ENCODE measurements around the gene CAND1.
A peak's percentile ranks its signal among the peaks of the same experiment; 100 is the strongest.

CAND1 gene

DNA sequence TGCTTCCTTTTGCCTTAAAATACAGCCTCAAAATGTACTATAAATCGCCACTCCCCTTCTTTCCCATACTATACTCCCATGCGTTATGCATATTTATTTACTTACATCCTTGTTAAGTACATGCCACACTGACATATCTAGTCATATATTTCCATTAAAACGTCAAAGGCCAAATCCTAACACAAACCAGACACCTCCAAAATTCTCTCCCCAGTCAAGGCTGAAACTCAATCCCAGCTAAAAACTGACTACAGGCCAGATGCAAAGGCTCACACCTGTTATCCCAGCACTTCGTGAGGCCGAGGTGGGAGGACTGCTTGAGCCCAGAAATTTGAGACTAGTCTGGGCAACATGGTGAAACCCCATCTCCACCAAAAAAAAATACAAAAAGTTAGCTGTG is 5.7 kb upstream of the CAND1 start:
- ChIA-PET POLR2A (no interaction called here), CTCF (no interaction called here)
- TF ChIP-seq, protein P1, sequence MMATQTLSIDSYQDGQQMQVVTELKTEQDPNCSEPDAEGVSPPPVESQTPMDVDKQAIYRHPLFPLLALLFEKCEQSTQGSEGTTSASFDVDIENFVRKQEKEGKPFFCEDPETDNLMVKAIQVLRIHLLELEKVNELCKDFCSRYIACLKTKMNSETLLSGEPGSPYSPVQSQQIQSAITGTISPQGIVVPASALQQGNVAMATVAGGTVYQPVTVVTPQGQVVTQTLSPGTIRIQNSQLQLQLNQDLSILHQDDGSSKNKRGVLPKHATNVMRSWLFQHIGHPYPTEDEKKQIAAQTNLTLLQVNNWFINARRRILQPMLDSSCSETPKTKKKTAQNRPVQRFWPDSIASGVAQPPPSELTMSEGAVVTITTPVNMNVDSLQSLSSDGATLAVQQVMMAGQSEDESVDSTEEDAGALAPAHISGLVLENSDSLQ (IDR thresholded peaks at IDR 0.05): peak; percentile 75
- no peak for TF ChIP-seq SUZ12 (IDR thresholded peaks at IDR 0.05)
- DNase-seq (ENCODE audit: extremely low spot score): no peak

DNA sequence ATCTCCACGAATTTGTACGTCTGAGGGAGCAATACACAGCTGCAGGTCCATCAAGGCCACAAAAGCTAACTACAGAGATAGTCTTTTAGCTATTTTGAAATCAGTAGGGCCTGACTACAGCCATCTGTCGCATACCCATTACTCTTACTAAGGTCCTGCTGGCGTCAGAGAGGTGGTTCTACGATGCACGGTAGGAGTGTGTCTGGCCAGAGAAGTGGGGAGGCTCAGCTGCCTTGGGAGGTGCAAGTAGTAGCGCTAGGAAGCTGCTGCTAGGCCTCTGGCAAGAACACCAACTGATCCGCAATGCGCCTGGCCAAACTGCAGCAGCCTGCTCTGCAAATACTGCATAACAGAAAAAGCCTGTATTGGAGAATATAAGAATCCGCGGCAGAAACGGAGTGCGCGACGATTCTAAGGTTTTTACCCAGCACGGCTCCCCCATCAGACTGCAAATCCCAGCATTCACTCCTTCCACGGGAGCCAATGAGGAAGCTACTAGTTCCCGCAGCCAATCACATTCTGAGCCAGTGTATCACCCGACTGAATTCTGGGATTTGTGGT is 743 bp upstream of the CAND1 start:
- ChIA-PET POLR2A (interaction anchor here (0.6 to 3.2 kb wide), 35 partner anchors 9 to 542 kb away, joined by 3 to 22 read pairs (median 4); partner anchors contain the start of gene DYRK2), CTCF (interaction anchor here (1.3 kb wide), 1 partner anchor 46 kb away, joined by 3 read pairs; no protein-coding TSS in a partner anchor)
- peak; percentile 87 for DNase-seq (ENCODE audit: extremely low spot score)
- TF ChIP-seq ELF4 (IDR thresholded peaks at IDR 0.05) (peak; percentile 68; the same call in 1 of the 2 replicates), L3MBTL2 (conservative IDR thresholded peaks at IDR 0.05) (no peak)

DNA sequence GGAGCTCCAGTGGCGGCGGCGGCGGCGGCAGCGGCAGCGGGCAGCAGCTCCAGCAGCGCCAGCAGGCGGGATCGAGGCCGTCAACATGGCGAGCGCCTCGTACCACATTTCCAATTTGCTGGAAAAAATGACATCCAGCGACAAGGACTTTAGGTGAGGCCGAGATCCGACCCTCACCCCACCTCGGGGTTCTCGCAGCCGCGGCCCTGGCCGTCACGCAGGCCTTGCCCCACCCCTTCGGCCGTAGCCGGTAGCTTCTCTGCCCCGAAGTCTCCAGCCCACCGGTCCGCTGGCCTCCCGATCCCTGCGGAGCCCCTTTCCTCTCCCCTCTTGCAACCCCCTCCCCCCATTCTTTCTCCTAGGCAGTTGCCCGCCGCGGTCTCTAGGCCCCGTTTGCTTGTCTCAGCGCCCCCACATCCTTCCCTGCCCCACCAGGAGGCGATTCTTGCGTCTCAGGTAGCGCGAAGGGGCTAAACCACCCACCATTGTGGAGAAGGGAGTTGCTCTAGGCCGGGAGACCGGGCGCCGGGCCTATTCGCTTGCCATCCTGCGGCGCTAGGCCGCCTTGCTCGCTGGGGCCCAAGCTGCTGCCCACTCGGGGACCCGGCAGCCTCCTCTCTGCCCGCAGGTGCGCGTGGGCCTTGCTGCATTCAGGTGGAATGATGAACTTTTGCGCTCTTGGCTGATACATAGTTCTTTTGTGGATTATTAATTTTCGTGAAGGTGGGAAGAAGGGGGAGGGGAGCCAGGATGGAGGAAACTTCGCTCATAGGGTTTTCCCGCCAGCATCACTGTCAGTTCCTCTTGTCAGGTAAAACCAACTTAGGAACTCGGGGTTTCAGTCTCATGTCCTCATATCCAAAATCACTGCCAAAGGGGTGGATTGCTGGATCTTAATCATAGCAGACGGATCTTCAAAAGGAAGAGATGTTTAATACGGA is 745 bp downstream of the CAND1 start:
- DNase-seq (ENCODE audit: extremely low spot score): peak; percentile 25
- ChIA-PET CTCF (interaction anchor here (0.5 to 1.3 kb wide), 2 partner anchors 48 to 300 kb away, joined by 3 read pairs; no protein-coding TSS in a partner anchor), POLR2A (interaction anchor here (0.9 to 3.2 kb wide), 28 partner anchors 8 to 968 kb away, joined by 3 to 22 read pairs (median 4); partner anchors contain the start of genes DYRK2 and HELB)
- TF ChIP-seq, protein P1 (IDR thresholded peaks at IDR 0.05): peak; percentile 48; the same call in 1 of the 2 replicates
- no peak for TF ChIP-seq FOXA1 (IDR thresholded peaks at IDR 0.05)

DNA sequence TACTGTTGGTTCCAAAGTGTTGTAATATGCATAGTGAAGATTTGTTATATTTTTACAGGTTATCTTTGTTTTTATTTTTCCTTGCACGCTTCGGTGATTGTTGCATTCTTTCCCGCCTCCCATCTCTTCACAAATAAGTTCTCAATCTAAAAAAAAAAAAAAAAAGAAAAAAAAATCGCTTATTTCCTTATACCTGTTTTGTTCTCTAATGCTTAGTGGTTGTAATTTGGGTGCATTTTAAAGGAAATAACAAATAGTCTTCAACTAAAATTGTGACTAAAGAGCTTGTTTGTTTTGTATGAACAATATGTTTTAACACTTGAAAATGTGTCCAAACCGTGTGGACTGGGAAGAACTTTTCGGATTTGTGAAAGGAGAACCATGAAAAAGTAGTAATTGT is 1.5 kb downstream of the CAND1 start:
- no peak for TF ChIP-seq FOXK2 (IDR thresholded peaks at IDR 0.05)
- TF ChIP-seq ZNF384 (IDR thresholded peaks at IDR 0.05): peak; percentile 55; the same call in 1 of the 2 replicates
- ChIA-PET CTCF (no interaction called here), POLR2A (interaction anchor here (0.9 to 3.2 kb wide), 3 partner anchors 8 to 968 kb away, joined by 3 to 22 read pairs (median 4); partner anchors contain the start of gene HELB)
- DNase-seq (ENCODE audit: extremely low spot score): no peak

DNA sequence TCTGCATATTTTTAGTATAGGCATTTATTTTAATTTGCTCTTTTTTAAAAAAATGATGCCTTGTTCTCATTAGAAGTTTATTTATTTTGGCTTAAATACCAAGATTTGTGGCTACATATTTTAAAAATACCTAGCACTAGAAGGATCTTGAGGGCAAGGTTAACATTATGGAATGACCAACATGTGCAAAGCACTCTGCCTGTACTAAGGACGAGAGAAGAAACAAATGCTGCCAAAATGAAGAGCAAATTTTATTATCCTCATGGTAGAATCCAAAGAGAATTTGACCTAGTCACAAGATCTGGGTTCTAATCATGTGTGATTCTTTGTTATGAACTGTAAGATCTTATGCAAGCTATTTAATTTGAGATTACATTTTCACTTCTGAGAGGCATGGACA is 2.8 kb downstream of the CAND1 start:
- POLR2A ChIA-PET: no interaction called here
- no peak for TF ChIP-seq LEF1 (IDR thresholded peaks at IDR 0.05; ENCODE audit: borderline replicate concordance)
- CTCF ChIA-PET: interaction anchor here (0.5 kb wide), 1 partner anchor 85 kb away, joined by 3 read pairs; no protein-coding TSS in a partner anchor

DNA sequence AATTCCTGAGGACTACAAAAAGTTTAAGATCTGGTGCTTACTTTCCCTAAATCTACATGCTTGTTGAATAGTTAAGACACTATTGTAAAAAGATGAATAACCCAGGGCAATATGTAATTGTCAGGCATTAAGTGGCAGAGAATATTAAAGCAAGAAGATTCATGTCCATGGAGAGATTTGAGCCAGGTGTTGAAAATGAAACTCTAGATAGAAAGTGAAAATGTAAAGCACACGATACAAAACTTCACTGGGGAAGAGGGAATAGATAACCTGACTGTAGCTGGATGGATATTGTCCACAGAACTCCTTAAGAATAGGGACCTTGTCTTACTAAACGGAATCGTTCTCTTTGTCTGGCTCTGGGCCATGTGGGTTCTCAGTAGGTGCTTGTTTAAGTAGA is 5.0 kb downstream of the CAND1 start:
- no peak for TF ChIP-seq FOXA1 (IDR thresholded peaks at IDR 0.05)
- TF ChIP-seq TARDBP (IDR thresholded peaks at IDR 0.05): no peak
- no peak for TF ChIP-seq SUZ12 (IDR thresholded peaks at IDR 0.05)
- TF ChIP-seq HDGF (IDR thresholded peaks at IDR 0.05; ENCODE audit: borderline replicate concordance): no peak
- TF ChIP-seq ARNT (IDR thresholded peaks at IDR 0.05): no peak
- TF ChIP-seq LEF1 (IDR thresholded peaks at IDR 0.05; ENCODE audit: borderline replicate concordance): no peak
- TF ChIP-seq ZNF384 (IDR thresholded peaks at IDR 0.05): no peak
- TF ChIP-seq CTBP1 (IDR thresholded peaks at IDR 0.05; ENCODE audit: borderline replicate concordance): no peak
- TF ChIP-seq BHLHE40 (IDR thresholded peaks at IDR 0.05; ENCODE audit: borderline replicate concordance): no peak
- TF ChIP-seq FOXK2 (IDR thresholded peaks at IDR 0.05): no peak
- no peak for TF ChIP-seq FOXM1 (IDR thresholded peaks at IDR 0.05; ENCODE audit: borderline replicate concordance)
- TF ChIP-seq, protein P1 (IDR thresholded peaks at IDR 0.05): no peak
- TF ChIP-seq SP1 (IDR thresholded peaks at IDR 0.05): no peak
- TF ChIP-seq L3MBTL2 (conservative IDR thresholded peaks at IDR 0.05): no peak
- no peak for TF ChIP-seq ELF4 (IDR thresholded peaks at IDR 0.05)
- TF ChIP-seq NFRKB (IDR thresholded peaks at IDR 0.05): no peak
- ChIA-PET CTCF (no interaction called here), POLR2A (no interaction called here)
- DNase-seq (ENCODE audit: extremely low spot score): no peak

More for the DNA sequence above, 2.8 kb downstream of the CAND1 start:
- DNase-seq (ENCODE audit: extremely low spot score): no peak

DNA sequence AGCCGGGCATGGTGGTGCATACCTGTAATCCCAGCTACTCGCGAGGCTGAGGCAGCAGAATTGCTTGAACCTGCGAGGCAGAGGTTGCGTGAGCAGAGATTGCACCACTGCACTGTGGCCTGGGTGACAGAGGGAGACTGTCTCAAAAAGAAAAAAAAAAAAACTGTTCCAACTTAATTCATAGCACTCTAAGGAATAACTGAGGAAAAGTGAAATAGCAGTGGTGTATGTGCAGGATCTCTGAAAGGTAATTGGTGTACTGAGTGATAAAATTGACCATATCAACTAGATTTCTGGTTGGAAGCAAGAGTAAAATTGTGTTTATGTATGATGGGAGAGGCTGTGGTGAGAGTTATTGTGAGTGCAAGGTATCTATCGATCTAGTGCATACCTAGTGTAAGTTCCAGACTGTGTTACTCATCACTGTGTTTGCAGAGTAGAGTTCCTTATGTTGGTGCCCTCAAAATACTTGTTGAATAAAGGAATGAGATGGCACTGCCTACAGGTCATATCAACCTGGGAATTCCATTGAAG is 6.3 kb downstream of the CAND1 start:
- ChIA-PET CTCF (no interaction called here), POLR2A (no interaction called here)
- no peak for DNase-seq (ENCODE audit: extremely low spot score)
- TF ChIP-seq FOXM1 (IDR thresholded peaks at IDR 0.05; ENCODE audit: borderline replicate concordance): no peak
- no peak for TF ChIP-seq HDGF (IDR thresholded peaks at IDR 0.05; ENCODE audit: borderline replicate concordance)
- TF ChIP-seq CTBP1 (IDR thresholded peaks at IDR 0.05; ENCODE audit: borderline replicate concordance): no peak
- TF ChIP-seq LEF1 (IDR thresholded peaks at IDR 0.05; ENCODE audit: borderline replicate concordance): no peak
- no peak for TF ChIP-seq NFRKB (IDR thresholded peaks at IDR 0.05)
- no peak for TF ChIP-seq ARNT (IDR thresholded peaks at IDR 0.05)
- TF ChIP-seq BHLHE40 (IDR thresholded peaks at IDR 0.05; ENCODE audit: borderline replicate concordance): no peak
- no peak for TF ChIP-seq ELF4 (IDR thresholded peaks at IDR 0.05)
- no peak for TF ChIP-seq SP1 (IDR thresholded peaks at IDR 0.05)
- TF ChIP-seq FOXK2 (IDR thresholded peaks at IDR 0.05): no peak
- TF ChIP-seq L3MBTL2 (conservative IDR thresholded peaks at IDR 0.05): no peak
- no peak for TF ChIP-seq ZNF384 (IDR thresholded peaks at IDR 0.05)
- TF ChIP-seq TARDBP (IDR thresholded peaks at IDR 0.05): no peak
- TF ChIP-seq, protein P1 (IDR thresholded peaks at IDR 0.05): no peak
- no peak for TF ChIP-seq FOXA1 (IDR thresholded peaks at IDR 0.05)
- TF ChIP-seq SUZ12 (IDR thresholded peaks at IDR 0.05): no peak
